ENCODE data around the gene ZNF101. TPM values are rescaled to one million over a fixed set of nuclear protein-coding genes. Genes with fewer than 3 reads are reported as not detected.

The ZNF101 gene
- total and polyA plus RNA-seq, 9 of the 15 experiments (the other 6 are each of a cell fraction or from before 2014, with no cell fraction given), result 9.6 to 20.3 (median 12.4) TPM

DNA sequence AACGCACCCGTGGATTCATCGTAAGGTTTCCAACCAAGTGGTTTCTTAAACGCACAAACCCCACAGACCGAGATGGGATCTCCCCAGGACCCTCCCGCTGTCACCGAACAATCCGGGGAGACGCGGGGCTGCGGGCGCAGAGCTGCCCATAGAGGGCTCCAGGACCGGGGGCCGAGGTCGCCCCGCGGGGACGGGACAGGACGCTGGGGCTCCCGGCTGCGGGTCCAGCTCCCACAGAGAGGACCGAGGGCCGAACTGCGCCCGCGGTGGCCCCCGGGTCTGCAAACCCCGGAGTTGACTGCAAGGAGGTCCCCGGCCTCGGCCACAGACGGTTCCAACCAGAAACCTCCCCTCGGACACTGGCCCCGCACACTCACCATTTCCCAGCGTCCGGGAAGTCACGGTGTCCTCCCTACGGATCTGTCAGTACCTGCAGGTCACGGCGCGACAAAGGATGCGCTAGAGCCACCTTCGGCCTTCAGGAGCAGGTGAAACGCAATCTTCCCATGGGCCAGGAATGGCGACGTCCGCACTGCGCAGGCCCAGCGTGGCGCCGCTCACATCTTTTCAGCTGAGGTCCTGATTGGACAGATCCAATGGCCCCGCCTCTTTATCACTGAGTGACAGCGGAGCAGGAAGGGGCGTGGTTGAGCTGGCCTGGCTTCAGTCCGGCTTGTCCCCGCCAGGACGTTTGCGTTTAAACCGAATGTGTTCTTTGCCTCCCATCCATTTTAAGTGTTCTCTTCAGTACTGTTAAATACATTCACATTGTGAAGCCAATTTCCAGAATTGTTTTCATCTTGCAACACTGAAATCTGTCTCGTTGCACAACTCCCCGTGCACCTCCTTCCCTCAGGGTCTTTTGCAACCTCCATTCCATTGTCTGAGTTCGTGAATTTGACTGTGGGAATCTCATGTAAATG lies 64.2 kb downstream of the ZNF101 start, which contains the start of gene ZNF14 (continued):
- TF ChIP-seq TFAP4 (CRISPR knock-in tag; IDR thresholded peaks at IDR 0.05; ENCODE audit: borderline replicate concordance) (peak; percentile 48; the same call in 1 of the 2 replicates), RB1 (IDR thresholded peaks at IDR 0.05; ENCODE audit: low read depth) (0 out of 2 replicates have a peak, but pooled peaks have one; percentile 47), RBM15 (IDR thresholded peaks at IDR 0.05; ENCODE audit: insufficient read depth, low read length) (no peak), CHD2 (IDR thresholded peaks at IDR 0.05; ENCODE audit: low read depth, low read length) (0 out of 2 replicates have a peak, but pooled peaks have one; percentile 21), MCM2 (IDR thresholded peaks at IDR 0.05; ENCODE audit: low read depth) (no peak), ARID4B (CRISPR knock-in tag; IDR thresholded peaks at IDR 0.05) (peak; percentile 32; the same call in 1 of the 2 replicates), ELF2 (CRISPR knock-in tag; IDR thresholded peaks at IDR 0.05) (no peak), ZNF121 (CRISPR knock-in tag; conservative IDR thresholded peaks at IDR 0.05) (no peak), NFIX (CRISPR knock-in tag; IDR thresholded peaks at IDR 0.05; ENCODE audit: low read depth) (no peak), PRDM10 (IDR thresholded peaks at IDR 0.05; ENCODE audit: partially characterized antibody) (no peak)
- TF ChIP-seq, protein P1, sequence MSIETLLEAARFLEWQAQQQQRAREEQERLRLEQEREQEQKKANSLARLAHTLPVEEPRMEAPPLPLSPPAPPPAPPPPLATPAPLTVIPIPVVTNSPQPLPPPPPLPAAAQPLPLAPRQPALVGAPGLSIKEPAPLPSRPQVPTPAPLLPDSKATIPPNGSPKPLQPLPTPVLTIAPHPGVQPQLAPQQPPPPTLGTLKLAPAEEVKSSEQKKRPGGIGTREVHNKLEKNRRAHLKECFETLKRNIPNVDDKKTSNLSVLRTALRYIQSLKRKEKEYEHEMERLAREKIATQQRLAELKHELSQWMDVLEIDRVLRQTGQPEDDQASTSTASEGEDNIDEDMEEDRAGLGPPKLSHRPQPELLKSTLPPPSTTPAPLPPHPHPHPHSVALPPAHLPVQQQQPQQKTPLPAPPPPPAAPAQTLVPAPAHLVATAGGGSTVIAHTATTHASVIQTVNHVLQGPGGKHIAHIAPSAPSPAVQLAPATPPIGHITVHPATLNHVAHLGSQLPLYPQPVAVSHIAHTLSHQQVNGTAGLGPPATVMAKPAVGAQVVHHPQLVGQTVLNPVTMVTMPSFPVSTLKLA (conservative IDR thresholded peaks at IDR 0.05), result peak in 1 of 2 experiments; percentile 48; a peak in 1 of 4 replicates
